Central memory CD4-positive, alpha-beta T cell (primary cell): ENCODE data around the gene NR3C1.

Experiments
- DNase-seq: peaks from one replicate; pipeline ENCODE4 v3.0.0; 2022

Gene NR3C1

GRCh38 chr5:143229896-143230675, 173.4 kb downstream of the NR3C1 start:
- DNase-seq: peak; percentile 46

- DNase-seq: no peak
Observed at GRCh38 chr5:143229426-143229895, 174.0 kb downstream of the NR3C1 start.

- no peak for DNase-seq
Observed at GRCh38 chr5:143228597-143229293, 174.7 kb downstream of the NR3C1 start.
